ENCODE results near the gene JADE3.

JADE3 gene

GRCh38 chrX:46912098-46912602 lies at the start of gene JADE3:
TSS of gene JADE3 (plus strand) at chrX:46912421. CDS start at chrX:46984895, 72,474 bp downstream.
- H3K4me3 ChIP-seq (ENCODE audit: low read length), result peak within 1 kb of the TSS; percentile 90

DNA sequence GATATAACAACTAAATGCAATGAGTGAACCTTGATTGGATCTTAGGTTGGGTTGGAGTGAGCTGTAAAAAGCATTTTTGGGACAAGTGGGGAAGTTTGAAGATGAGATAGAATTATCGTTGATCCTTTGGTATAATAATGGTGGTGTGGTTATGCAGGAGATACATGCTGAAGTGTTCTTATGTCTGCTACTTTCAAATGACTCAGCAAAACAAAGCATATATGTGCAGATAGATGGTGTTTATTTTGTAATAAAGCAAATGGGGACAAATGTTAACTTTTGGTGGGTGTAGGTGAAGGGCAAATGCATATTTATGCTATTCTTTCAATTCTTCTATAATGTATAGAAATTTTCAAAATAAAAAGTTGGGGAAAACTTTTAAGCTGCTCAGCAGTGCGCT lies 49.1 kb upstream of the JADE3 start:
- no peak overlapping the region for H3K4me3 ChIP-seq (ENCODE audit: low read length)
- TF ChIP-seq ZNF274 (IDR thresholded peaks at IDR 0.05; ENCODE audit: low read depth, low read length), result no peak

More at GRCh38 chrX:46912098-46912602, at the start of gene JADE3:
- no peak for TF ChIP-seq ZNF274 (IDR thresholded peaks at IDR 0.05; ENCODE audit: low read depth, low read length)

DNA sequence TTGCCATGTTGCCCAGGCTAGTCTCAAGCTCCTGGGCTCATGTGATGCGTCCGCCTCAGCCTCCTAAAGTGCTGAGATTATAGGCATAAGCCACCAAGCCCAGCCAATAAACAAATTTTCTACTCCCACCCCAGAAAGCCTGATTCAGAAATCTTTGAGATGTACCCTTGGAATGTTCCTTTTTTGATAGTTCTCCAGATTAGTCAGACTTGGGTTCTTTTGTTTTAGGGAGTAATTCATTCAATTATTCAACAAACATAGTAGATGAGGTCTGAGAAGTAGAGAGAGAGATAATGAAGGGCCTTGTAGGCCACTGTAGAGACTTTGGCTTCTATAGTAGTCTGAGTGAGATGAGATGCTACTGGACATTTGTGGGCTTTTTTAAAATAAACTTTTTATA lies 47.6 kb upstream of the JADE3 start:
- TF ChIP-seq ZNF274 (IDR thresholded peaks at IDR 0.05; ENCODE audit: low read depth, low read length), result no peak
- H3K4me3 ChIP-seq (ENCODE audit: low read length), result no peak overlapping the region

- no peak overlapping the region for H3K4me3 ChIP-seq (ENCODE audit: low read length)
- TF ChIP-seq ZNF274 (IDR thresholded peaks at IDR 0.05; ENCODE audit: low read depth, low read length), result no peak
Measured at GRCh38 chrX:46865281-46865680, 46.9 kb upstream of the JADE3 start.

GRCh38 chrX:46866726-46867125 lies 45.5 kb upstream of the JADE3 start:
- no peak overlapping the region for H3K4me3 ChIP-seq (ENCODE audit: low read length)
- TF ChIP-seq ZNF274 (IDR thresholded peaks at IDR 0.05; ENCODE audit: low read depth, low read length), result no peak

DNA sequence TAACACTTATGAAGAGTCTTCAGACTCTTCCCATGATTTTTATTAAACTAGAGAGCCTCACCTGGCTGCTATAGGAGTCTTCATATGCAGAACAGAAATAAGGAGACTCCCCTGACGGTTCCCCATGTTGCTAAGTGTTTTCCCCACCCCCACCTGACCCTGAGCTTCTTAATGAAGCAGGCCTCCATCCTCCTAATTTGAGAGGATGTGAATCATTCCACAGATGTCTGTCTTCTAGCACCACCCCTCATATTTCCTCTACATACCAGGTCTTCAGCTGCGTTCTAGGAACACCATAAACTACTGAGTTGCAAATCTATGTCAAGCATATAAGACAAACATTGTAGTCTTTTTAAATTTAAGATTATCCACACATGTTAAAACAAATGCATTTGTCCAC lies 38.5 kb upstream of the JADE3 start:
- no peak overlapping the region for H3K4me3 ChIP-seq (ENCODE audit: low read length)
- no peak for TF ChIP-seq ZNF274 (IDR thresholded peaks at IDR 0.05; ENCODE audit: low read depth, low read length)

DNA sequence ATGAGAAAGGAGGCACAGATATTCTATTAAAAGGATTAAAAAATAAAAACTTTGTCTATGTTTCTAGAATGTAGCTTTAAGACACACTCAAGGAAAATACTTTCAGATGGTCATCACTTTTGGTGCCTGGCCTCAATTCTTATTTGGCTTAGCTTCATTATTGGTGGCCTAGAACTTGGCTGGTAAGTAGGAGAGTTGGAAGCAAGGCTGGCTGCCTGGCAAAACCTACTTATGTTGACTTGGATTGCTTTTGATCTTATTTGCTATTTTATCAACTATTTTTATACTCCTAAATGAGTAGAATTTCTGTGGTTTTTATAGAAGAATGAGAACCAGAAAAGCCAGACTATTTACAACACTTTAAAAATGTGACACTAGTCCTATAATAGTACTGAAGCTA lies 35.3 kb upstream of the JADE3 start:
- no peak for TF ChIP-seq ZNF274 (IDR thresholded peaks at IDR 0.05; ENCODE audit: low read depth, low read length)

DNA sequence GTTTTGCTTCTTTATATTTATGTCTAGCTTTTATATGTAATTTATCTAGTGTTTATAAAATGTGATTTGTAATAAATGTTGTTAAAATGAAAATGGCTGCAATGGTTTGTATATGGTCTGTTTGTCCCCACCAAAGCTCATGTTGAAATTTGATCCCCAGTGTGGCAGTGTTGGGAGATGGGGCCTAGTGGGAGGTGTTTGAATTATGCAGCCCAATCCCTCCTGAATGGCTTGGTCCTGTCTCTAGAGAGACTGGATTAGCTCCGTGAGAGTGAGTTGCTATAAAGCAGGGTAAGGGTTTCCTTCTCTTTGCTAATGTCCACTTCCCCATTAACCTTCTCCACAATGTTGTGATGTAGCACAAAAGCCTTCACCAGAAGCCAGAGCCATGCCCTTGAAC lies 30.0 kb upstream of the JADE3 start:
- TF ChIP-seq ZNF274 (IDR thresholded peaks at IDR 0.05; ENCODE audit: low read depth, low read length), result no peak

More for the DNA sequence above, 35.3 kb upstream of the JADE3 start:
- no peak overlapping the region for H3K4me3 ChIP-seq (ENCODE audit: low read length)

DNA sequence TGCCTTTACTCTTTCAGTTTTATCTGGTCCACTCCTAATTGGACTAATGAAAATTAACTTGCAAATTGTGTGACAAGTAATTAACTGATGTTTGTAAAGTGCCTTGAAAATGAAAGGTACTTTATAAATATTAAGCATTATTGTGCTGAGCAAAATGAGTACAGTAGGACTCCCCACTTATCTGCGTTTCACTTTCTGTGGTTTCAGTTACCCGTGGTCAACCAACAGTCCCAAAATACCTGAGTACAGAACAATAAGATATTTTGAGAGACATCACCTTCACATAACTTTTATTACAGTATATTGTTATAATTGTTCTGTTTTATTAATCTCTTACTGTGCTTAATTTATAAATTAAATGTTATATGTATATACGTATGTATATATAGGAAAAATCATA lies 27.4 kb upstream of the JADE3 start:
- TF ChIP-seq ZNF274 (IDR thresholded peaks at IDR 0.05; ENCODE audit: low read depth, low read length), result no peak
- no peak overlapping the region for H3K4me3 ChIP-seq (ENCODE audit: low read length)

More for the DNA sequence above, 30.0 kb upstream of the JADE3 start:
- no peak overlapping the region for H3K4me3 ChIP-seq (ENCODE audit: low read length)

DNA sequence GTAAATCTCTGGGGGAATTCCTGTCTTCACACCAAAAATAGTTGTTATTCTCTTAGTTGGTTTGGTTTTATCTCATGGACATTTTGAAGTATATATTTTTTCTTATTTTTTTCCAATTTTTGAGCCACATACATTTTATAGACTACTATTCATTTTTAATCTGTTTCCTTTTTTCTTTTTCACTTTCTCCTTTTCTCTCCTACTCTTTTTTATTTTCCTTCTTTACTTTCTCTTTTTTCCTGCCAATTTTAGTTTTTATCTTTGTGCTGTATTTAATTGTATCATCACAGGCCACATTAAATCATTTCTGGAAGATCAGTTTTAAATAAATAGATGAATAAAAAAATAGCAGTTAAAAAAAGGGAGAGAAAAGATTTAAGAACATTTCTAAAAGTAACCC lies 14.0 kb upstream of the JADE3 start:
- H3K4me3 ChIP-seq (ENCODE audit: low read length), result no peak overlapping the region
- TF ChIP-seq ZNF274 (IDR thresholded peaks at IDR 0.05; ENCODE audit: low read depth, low read length), result no peak

- H3K4me3 ChIP-seq (ENCODE audit: low read length), result no peak overlapping the region; the same call in 1 of the 2 replicates
- TF ChIP-seq ZNF274 (IDR thresholded peaks at IDR 0.05; ENCODE audit: low read depth, low read length), result no peak
Measured at GRCh38 chrX:46903458-46904242, 8.6 kb upstream of the JADE3 start.

- no peak overlapping the region for H3K4me3 ChIP-seq (ENCODE audit: low read length)
- TF ChIP-seq ZNF274 (IDR thresholded peaks at IDR 0.05; ENCODE audit: low read depth, low read length), result no peak
Measured at GRCh38 chrX:46904626-46905025, 7.6 kb upstream of the JADE3 start.

GRCh38 chrX:46910415-46910814 lies 1.8 kb upstream of the JADE3 start:
- H3K4me3 ChIP-seq (ENCODE audit: low read length), result no peak overlapping the region
- TF ChIP-seq ZNF274 (IDR thresholded peaks at IDR 0.05; ENCODE audit: low read depth, low read length), result no peak

GRCh38 chrX:46912603-46913491 lies 626 bp downstream of the JADE3 start:
- H3K4me3 ChIP-seq (ENCODE audit: low read length), result peak overlapping the region; percentile 90
- TF ChIP-seq ZNF274 (IDR thresholded peaks at IDR 0.05; ENCODE audit: low read depth, low read length), result no peak

All from GM08714 (cell line).